EH (cell line): ENCODE data around the gene MCTP1.
A peak's percentile ranks its signal among the peaks of the same experiment; 100 is the strongest.

ENCODE experiments used
- DNase-seq: peaks from one replicate; pipeline ENCODE4 v3.0.0-alpha.2; 2015; ENCODE audit warnings: low read depth

Gene MCTP1

DNA sequence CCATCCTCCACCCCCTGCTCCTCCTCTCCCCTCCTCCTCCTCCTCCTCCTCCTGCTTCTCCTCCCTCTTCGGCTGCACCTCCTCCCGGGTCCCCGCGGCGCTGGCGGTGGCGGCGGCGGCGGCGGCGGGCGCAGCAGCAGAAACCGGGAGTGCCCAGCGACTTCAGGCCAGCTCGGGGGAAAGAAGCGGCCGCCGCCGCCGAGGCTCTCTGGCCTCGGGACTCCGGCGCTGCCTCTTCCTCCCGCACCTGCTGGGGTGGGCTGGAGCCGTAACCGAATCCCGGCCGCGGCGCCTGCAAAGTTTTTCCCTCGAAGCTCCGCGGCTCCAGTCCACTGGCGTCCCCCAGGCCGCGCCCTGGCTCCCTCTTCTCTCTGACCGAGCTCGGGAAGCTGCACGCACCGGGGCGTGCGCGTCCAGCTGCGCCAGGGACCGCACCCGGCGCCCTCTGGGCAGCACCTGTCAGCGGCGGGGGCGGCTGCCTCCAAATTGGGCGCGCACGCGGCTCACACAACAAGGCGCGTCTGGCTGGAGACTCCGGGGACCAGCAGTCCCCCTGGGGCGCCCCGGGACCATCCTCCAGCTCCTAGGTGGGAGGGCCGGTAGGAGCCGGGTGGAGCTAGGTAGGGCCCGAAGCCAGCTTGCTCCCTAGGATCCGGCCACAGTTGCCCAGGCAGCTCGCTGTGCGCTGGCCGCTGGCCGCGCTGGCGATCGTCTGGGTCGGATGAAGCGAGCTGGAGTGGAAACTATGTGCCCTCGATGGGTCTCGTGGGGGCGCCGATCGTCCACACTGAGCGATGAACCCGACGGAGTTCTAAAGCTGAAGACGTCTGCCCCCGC is at the start of gene MCTP1:
TSS of gene MCTP1 (minus strand) at position 523 of the 837 bp plus-strand sequence.
- DNase-seq: peak; percentile 20

DNA sequence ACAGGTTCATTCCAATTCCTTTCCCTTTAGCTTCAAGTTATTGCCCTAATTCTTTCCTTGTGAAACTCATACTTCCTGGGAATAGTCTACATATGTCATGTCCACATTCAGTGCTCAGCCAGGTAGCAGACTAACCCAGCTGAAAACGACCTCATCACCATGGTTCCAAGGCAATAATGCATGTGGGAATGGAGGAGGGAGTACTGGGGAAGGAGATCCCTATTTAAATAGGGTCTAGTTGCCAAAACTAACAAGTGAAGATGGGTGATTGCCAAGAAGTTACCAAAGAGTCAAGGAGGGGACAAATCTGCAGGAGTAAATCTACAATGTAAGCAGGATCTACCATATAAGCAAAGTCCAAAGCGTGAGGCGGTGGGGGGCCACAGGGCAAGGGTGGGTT is 47.3 kb upstream of the MCTP1 start:
- DNase-seq: no peak

DNA sequence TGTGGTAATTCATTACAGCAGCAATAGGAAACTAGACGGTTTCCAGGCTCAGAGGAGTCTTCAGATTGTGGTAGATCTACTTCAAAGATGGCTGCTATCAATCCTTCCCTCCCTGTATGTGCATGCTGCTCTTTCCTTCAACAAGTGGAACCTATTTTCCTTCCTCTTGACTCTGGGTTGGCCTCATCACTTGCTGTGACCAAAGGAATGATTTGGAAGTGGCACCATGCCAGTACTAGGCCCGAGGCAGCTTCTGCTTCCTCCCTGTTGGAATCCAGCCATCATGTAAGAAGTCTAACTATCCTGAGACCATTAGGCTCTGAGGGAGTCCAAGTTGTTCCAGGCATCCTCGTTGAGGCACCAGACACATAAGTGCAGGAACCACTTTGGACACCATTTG is 46.5 kb upstream of the MCTP1 start:
- DNase-seq: peak; percentile 10

DNA sequence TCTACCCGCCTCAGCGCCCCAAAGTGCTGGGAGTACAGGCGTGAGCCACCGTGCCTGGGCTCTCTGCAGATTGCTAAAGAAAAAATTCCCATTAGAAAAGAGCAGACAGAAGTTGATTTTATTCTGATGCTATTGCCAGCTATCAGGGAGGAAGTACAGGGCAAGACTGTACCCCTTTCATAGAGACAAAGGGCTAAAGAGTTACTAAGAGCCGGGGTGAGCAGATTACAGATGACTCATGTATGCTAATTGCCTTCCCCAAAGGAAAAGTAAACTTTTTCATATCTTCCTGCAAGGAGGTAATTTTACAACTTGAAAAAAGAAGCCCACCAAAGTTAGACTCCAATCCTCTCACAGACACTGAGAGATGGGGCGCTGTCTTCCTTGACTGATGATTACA is 42.3 kb upstream of the MCTP1 start:
- no peak for DNase-seq

DNA sequence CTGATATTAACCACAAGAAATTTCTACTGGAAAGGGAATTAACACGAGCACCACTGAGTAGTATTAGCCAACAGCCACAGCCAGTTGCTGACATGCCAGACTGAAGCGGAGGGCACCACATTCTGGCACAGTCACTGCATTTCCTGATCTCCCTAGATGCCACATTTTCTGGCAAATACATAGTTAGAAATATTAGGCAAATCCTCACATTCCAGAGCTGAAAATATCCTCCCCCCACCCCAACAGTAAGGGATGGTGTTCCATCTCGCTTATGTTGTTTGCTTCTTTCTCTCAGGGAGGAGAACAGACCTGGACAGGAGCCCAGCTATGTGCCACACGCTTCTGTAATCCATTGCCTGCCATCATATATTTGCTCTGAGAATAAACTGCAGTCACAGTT is 32.8 kb upstream of the MCTP1 start:
- no peak for DNase-seq

DNA sequence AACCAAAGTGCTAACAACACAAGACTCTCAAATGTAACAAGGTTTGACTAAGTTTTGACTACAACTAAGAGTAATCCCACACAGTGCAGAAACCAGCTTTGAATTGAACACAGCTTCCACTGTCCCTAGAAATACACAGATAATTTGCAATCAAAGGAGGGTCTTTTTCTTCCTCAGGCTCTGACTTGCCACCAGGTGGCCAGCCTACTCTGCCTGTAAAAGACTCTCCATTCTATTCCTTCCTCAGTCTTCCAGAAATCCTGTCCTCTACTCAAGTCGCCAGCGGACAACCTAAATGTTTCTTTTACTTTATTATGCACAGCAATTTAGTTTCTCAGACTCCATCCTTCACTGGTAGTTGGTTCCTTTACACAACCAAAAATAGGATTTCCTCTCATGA is 32.2 kb upstream of the MCTP1 start:
- DNase-seq: no peak

DNA sequence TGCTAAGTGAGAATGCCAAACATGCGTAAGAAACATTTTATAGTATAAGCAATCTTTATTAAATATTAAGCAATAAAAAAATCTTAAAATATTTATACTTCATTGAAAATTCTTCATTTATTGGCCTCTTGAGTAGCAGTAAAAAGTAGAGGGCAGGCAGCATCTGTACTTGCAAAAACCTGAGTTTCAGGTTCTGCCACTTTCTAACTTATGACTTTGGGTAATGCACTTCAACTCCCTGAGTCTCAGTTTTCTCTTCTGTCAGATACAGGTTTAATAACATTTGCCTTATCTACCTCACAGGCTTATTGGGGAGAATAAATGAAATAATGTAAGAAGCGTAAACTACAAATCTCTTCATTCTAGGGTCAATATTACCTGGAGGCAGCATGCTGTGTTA is 19.8 kb upstream of the MCTP1 start:
- no peak for DNase-seq

DNA sequence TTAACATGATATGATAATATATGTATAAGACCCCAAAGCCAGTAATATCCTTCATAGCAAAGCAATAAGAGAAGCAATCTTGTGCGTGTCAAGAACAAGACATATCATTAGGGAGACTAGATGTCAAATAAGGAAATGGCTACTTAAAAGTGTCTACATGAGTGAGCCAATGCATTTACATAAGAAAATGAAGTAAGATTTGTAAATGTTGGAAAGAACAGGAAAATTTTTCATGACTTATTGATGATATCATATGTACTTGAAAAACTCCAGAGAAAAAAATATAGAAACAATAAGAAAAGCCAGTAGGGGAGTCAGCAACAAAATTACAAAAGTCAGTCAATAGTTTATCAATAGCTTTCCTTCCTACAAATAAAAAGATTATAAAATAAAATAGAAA is 13.8 kb upstream of the MCTP1 start:
- no peak for DNase-seq

DNA sequence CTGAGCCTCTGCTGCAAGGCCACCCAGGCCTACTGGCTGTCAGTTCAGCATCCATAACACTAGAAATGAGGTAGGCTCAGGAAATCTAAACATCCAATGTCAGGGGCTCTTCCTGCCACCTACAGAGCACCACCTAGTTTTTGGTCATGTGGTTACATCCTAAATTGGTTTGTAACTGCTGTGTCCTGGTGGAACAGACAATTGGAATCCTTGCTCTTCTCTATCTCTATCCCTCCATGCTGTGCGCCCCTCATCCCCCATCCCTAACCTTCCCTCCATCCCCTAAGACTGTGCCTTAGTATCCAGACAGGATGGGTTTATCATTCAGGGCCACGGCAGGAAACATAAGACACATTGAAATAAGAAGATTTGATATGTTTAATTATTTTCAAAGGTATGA is 11.4 kb upstream of the MCTP1 start:
- no peak for DNase-seq

DNA sequence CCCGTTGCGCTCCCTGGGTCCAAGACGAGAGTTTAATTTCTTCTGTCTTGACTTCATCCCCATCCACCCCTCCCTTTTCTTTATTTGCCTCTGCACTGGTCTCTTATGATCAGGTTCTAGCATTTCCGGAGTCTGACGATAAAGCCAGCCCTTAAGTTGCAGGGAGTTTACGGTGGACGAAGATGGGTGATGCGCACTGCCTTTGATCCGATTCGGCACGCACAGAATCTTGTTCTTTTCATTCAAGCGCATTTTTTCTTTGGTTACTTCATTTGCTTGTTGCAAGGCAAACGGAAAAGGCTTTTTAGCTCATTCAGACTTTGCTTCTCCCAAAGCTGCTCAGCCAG is 488 bp upstream of the MCTP1 start:
- no peak for DNase-seq

DNA sequence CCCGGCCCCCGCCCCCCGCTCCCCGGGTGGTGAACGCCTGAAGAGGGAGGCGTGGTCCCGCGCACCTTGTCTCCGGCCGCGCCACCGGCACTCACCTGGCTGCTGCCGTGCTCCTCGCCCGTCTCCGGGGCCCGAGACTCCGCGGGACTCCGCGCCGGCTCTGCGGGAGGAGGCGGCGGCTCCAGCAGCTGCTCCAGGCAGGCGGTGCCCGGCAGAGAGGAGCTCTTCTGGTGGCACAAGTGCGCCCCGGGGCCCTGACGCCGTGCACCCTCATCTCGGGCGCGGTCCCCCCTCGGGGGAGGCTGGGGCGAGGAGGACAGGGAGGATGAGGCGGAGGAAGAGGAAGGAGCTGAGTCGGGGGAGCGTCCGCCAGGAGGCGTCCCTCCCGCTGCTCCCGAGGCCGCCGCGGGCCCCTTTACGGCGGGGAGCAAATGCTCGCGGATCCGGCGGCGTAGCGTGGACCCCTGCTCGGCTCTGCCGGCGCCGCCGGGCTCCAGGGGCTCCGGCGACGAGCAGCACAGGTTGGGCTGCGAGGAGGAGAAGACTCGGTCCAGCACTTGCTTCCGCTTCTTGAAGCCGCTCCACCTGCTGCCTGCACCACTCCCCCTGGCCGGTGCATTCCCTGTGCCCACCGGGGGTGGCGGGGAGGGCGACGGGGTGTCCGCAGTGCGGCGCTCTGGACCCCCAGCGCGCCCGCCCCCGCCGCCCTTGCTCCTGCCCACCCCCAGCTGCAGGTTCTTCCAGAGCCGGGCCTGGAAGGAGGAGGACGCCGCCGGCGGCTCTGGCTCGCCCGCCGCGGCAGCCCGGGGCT is 928 bp downstream of the MCTP1 start:
- peak; percentile 1 for DNase-seq

DNA sequence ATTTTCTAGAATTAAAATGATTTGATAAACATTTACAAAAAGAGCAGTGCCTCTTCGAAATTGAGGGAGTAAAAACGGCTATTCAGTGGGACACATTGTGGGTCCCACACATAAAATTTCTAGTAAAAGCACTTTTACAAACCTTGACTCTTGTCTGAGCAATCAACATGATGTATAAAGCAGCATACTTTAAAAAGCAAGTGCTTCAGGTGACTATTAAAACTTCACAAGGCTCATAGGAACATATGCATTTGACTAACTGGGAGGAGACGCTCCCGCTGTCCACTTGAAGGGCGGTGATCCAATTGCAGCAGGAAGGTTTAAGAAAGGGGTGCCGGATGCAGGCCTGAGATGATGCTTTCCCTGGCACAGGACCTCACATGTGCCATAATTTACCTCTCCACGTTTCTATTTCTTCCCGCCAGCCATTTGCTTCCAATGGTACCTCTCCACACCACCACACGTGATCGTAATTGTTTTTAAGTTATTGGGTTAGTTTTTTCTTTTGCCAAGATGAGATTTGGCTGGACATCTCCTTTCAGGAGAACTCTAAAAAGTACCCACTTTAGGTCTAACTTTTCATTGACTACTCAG is 1.8 kb downstream of the MCTP1 start:
- no peak for DNase-seq

DNA sequence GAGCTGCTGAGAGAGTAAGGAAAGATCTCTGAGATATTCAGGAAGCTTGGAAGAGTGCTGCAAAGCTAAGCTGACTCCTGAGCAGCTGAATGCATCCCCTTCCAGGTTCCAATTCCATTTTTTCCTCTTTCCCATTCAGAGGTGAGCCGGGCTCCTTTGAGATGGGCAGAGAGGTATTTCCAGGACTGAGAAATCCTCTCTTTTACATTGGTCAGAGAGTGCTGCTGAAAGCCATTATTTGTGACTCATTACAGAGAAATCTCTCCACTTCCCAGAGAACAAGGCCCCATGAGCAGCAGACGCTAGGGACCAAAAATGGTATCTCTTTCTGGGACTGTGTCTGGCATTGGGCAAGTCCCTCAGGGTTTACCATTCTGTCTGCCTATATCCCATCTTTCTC is 3.7 kb downstream of the MCTP1 start:
- peak; percentile 34 for DNase-seq

DNA sequence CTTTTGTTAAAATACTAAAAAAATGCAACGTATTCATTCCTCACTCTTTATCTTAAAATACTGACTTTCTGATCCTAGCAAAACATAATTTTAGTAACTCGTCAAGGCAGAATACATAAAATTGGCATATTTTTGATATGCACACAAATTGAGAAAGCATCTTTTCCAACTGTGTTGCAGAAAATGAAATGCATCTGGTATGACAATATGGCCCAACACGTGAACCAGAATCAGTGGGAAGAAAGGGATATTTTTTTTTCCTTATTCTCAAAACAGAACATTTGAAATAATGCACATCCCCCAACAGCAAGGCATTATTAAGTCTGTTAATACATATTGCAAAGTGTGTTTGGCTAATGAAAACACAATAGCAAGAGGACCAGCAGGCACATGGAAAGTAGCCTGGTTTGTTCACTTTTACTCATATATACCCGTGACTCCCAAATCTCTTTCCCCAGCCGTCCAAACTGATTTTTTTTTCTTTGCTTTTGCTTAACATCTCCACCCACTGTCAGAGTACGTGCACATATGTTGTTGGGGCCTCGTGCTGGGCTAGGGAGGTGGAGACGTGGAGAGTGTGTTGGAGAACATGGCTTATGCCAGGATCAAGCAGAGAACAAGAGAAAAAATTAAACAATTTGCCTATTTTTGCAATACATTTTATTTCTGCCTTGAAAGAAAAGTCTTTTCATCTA is 4.3 kb downstream of the MCTP1 start:
- DNase-seq: no peak

DNA sequence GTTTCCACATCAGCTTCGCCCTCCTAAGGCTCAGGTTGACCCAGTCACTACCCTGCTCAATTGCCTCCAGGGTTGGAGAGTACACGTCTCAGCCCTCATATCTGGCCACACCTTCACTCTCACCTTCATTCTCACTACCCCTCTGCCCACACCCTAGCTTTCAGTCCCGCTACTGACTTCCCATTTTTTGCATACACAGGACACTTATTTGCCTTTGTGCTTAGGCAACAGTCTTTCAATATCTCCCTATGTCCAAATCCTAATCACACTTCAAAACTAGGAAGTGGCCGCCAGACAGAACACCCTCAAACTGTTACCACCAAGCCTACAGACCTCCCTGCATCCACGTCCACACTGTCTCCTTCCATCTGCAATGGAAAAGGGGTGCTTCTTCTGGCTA is 10.9 kb downstream of the MCTP1 start:
- no peak for DNase-seq

DNA sequence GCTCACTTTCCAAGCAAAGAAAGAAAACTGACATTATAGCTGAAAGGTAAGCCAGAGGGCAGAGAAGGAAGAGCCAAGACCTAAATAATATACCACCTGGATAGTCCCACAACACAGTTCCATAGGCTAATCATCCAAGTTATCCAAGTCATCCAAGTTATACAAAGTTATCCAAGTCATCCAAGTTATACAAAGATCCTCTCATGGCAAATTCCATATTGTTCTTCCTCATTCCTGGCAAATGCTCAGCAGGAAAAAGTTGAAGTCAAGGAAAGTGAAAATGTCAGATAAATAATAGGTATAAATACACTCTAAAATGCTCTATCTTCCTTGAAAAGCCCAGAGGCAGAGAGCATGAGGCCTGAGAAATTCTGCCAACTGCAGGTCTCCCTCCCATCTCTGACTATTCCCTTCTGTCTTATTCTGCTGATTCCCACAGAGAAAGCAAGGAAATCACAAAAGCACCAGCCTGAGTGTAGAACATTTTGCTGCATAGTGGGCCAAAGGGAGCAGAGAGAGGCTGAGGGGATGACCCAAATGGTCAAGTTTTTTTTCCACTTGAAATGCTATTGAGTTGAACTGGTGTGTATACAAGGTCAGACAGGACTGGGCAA is 12.5 kb downstream of the MCTP1 start:
- DNase-seq: no peak

DNA sequence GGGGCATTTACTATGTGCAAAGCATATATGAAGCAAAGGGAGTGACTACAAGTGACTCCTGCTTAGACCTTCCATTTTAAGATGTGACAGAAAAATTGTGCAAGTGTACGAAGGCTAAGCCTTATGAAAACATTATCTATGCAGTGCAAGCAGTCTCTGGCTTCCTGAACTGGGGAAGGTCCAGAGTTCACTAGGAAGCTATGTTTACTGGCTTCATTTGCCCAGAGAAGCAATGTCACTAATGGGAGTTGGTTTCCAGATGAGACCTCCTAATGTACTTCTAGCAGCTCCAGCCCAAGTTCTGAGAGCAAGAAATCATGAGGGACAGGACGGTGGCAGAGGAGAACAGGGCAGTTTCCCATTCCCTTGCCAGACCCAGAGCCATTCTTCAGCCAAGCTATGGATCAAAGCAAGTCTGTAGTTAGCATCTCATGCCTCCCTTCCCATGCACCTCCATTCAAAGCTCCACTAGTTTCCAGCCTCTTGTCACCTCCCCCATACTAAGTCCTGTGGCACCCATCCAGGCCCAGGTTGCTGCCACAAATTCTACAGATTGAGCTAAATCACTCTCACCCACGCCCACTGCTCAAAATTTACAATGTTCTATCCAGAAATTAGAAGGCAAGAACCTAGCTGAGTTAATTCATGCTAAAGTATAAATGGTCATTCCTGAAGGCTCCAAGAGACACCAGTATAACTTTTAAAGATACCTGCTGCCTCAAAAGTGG is 21.8 kb downstream of the MCTP1 start:
- DNase-seq: no peak

DNA sequence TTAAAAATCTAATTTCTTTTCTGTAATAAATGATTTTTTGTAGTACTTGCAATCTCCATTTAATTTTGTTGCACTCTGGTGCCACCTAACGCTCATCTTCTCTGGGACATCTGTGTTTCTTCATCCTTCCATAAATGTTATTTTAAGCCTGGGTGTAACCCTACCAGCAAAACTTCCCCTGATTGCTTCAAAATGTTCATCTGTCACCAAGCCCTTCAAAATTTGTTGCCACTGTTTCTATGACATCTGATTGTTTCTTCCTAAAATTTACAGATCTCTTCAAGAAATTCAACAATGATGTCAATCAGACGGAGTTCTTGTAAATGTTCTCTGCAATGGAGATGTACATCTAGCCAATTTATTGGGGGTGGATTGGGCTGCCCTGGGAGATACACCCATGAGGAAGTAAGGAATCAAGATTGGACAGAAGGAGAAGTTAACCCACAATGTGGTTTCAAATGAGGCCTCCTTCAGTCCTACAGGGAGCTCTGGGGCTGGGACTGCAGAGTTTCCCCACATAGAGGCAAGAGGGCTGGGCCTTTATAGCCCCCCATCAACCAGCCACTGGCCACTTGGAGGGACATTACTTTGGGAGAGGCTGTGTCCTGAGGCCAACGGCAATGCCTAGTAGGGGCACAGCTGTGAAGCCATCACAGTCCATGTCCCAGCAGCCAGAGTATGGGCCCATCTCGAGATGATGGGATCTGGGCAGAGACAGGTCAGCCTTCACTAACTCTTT is 23.3 kb downstream of the MCTP1 start:
- DNase-seq: peak; percentile 41

DNA sequence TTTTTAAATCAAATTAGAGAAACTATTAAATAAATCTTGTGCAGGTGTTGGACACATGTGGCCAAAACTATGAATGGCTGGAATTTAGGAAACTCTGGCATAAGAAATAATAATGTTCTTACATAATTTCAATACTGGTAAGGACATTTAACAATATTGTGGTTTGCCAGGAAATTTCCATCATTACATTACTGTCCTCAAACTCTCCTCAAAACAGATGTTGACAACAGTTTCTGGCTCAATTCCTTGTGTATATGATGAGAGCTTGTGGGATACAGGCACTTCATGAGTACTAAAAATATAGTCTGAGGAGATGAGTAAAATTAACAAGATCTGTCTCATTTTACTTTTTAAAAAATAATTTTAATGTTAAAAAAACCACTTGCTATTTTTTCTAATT is 27.9 kb downstream of the MCTP1 start:
- DNase-seq: no peak

DNA sequence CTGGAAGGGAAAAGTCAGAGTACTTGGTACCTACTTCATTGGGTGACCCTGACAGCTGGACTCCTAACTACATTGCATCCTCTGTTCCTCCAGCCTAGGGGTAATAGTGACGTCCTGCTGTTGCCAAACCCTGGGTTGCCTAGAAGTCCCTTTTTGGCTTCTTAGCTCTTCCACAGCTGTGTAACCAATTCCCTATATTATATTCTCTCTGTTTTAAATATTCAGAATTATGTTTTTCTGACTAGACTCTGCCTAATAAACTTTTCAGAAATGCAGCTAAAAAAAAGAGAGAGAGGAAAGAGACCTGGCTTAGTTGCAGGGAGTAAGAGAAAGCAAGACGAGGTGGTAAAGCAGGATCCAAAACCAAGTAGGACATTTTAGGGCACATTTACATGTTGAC is 28.4 kb downstream of the MCTP1 start:
- no peak for DNase-seq

DNA sequence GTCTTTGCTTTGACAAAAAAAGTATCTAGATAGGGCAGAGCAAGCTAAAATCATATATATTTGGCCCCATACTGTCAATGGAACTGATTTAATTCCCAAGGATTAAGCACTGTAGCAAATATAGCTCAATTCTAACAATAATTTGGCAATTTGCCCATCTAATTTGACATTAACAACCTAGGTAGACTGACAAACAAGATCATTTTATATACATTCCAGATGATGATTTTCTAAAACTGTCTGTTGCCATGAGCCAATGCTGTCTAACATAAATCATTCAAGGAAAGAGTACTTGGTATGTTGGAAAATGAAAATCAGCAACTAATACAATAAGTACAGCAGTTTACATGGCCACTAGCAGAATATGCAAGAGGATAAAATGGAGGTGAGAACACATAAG is 32.1 kb downstream of the MCTP1 start:
- DNase-seq: no peak
